Activated CD8-positive, alpha-beta memory T cell treated with anti-CD3 and anti-CD28 coated beads, Interleukin-2, amount 50 U/mL, for 4 hours (primary cell): ENCODE data around the gene CAMKMT.

Experiments
- DNase-seq: peaks from one replicate; pipeline ENCODE4 v3.0.0-alpha.2; 2020

The CAMKMT gene

DNA sequence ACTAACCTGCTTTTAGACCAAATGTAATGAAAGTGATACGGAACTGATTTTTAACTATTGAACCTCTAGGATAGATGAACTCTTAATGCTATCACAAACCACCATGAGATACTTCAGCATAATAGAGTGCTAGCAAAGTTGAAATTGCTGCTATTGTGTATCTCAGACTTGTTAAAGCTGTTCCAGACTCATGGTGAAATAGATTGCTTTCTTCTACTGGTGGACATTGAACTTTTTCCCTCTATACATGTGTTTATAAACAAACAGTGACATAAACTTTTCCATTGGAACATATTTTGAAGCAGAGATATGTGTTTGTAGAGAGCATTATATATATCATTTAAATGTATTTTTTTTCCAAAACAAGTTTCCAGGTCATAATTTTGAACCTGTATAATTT is 157.3 kb downstream of the CAMKMT start:
- DNase-seq: no peak

DNA sequence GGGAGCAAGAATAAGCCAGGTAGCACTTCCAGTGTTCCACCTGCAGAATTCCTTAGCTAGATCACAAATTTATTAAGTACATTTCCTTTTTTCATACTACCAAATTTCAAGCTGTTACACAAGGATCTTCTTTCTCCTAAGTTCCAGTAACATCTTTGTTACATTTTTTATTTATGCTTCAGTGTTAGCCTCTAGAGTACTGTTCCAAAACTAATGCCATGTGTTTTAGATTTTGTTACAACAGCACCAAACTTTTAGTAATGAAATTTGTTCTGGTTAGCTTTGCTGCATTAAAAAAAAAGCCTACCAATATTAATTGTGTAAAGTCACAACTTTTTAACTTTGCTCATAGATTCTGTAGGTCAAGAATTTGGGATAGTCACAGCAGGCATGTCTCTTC is 161.1 kb downstream of the CAMKMT start:
- DNase-seq: no peak

DNA sequence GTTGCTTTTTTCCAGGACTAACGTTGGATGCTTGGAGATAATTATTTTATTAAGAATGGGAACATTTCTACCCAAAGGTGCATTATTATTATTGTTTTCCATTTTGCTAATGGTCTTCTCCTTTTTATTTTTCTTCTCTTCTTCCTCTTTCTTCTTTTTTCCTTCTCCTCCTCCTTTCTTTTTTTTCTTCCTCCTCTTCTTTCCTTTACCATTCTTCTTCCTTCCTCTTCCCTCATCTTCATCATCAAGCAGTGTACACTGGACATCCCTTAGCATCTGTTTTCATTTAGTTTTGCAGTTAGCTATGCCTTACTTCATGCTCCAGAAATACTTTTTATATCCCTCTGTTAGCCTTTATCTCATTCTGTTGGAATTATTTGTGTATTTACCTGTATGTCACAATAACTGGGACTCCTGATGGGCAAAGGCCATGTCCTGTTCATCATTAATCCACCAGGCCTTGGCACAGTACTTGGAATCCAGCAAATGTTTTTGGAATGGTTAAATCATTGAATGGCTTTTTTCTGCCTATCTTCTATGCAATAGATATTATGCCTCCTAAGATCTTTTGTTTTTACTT is 162.7 kb downstream of the CAMKMT start:
- no peak for DNase-seq

DNA sequence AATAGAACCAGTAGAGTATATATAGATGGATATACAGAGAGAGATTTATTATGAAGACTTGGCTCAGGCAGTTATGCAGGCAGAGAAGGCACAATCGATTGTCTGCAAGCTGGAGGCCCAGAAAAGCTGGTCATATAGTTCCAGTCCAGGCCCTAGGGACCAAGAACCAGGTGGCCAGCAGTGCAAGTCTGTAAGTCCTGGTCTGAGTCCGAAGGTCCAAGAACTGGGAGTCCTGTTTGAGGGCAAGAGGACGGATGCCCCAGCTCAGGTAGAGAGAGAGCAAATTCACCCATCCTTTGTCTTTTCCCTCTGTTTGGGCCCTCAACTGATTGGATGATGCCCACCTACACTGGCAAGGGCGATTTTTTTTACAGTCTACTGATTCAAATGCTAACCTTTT is 164.6 kb downstream of the CAMKMT start:
- DNase-seq: no peak

DNA sequence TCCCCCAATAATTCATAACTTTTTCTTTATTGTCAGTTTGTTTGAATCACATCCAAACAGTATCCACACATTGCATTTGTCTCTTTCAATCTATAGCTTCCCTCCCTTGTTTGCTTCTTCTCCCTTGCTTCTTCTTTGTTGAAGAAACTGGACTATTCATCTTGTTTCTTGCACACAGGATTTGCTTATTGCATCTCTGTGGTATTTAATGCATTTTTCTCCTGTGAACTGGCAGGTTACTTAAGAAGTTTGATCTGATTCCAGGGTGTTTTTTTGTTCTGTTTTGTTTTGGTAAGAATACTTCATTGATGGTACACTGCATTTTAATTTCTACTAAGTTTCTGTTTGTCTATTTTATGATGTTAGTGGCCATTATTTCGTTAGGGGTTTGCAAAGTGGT is 166.8 kb downstream of the CAMKMT start:
- no peak for DNase-seq

DNA sequence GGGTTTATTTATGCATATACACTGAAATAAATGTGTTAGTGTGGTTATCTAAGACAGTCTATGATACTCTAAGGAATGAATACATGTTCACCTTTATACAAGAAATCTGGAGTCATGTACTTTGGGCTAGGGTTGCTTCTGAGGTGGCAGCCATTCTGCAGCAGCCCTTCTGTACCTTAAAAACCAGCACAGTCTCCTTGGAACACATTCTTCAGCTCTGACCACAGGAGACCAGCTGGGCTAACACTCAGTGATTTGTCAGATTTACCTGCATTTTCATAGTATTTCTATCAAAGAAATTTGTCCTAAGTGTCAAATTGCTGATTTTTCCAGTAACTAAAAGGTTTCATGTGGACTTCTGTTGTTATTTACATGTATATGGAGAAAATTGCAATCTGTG is 167.7 kb downstream of the CAMKMT start:
- DNase-seq: no peak

DNA sequence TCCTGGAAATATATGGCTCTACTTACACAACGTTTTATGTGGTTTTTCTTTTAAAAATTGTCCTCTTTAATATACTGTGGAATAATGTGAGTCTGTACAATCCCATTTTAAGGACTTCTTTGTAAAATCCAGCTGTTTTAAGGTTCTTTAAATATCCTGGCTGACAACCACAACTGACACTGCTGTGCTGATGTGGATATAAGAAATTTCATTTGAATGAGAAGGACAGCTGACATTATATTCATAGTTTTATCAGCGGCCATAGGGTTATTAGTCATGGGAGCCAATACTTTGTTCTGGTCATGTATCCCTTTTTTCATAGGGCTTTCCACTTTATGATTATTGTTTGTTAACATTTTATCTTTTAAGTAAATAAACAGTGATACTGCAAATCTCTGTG is 169.5 kb downstream of the CAMKMT start:
- no peak for DNase-seq

DNA sequence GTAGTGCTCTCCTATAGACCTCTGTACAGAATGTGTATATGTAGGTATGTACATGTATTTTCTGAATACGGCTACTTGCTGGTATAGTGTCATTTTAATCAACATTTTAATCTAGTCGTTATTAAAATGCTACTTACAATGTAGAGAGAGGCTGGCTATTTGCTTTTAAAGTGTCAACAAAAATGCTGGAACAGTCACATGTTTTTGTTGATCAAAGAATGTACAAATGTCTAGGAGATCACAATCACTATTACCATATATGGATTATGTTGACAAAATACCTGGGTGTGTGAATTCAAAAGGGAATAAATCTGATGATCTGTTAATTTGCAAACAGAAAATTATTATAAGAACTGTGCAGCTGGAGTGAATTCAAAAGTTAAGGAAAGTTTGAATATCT is 170.3 kb downstream of the CAMKMT start:
- DNase-seq: no peak

DNA sequence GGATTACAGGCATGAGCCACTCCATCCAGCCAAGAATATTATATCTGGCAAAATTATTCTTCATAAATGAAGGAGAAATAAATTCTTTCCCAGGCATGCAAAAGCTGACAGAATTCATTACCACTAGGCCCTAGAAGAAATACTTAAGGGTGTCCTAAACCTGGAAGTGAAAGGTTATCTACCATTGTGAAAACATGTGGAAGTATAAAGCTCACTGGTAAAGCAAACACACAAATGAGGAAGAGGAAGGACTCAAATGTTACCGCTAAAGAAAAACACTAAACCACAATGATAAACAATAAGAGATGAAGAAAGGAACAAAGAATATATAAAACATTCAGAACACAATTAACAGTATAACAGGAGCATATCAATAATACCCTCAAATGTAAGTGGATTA is 171.8 kb downstream of the CAMKMT start:
- no peak for DNase-seq

DNA sequence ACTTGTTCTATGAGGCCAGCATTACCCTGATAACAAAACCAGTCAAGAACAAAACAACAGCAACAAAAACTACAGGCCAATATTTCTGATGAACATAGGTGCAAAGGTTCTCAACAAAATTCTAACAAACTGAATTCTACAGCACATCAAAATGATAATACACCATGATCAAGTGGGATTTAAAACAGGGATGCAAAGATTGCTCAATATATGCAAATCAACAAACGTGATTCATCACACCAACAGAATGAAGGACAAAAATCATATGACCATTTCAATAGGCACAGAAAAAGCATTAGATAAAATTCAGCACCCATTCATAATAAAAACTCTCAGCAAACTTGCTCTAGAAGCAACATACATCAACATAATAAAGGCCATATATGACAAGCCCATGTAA is 173.6 kb downstream of the CAMKMT start:
- no peak for DNase-seq

DNA sequence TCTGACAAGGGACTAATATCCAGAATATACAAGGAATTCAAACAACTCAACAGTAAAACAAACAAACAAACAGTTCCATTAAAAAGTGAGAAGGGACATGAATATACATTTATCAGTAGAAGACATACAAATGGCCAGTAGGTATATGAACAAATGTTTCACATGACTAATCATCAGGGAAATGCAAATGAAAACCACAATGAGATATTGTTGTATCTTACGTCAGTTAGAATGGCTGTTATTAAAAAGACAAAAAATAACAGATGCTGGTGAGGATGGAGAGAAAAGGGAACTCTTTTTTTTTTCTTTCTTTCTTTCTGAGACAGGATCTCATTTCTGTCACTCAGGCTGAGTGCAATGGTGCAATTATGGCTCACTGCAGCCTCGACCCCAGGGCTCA is 175.5 kb downstream of the CAMKMT start:
- no peak for DNase-seq

DNA sequence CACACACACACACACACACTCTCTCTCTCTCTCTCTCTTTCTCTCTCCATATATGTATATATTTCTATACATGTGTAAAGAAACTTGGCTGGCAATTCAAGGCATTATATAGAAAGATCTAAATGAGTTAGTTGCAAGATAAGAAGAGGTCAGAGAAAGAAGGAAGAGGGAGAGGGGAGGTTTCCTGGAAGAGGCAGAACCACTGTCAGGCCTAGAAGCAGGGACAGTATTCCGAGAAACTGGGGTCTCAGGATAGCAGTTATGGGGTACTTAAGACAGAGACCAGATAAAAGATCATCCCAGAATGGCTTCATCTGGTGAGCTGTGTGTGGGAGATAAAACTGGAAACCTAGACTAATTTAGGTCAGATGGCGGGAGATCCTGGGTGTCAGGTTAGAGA is 180.8 kb downstream of the CAMKMT start:
- DNase-seq: no peak

DNA sequence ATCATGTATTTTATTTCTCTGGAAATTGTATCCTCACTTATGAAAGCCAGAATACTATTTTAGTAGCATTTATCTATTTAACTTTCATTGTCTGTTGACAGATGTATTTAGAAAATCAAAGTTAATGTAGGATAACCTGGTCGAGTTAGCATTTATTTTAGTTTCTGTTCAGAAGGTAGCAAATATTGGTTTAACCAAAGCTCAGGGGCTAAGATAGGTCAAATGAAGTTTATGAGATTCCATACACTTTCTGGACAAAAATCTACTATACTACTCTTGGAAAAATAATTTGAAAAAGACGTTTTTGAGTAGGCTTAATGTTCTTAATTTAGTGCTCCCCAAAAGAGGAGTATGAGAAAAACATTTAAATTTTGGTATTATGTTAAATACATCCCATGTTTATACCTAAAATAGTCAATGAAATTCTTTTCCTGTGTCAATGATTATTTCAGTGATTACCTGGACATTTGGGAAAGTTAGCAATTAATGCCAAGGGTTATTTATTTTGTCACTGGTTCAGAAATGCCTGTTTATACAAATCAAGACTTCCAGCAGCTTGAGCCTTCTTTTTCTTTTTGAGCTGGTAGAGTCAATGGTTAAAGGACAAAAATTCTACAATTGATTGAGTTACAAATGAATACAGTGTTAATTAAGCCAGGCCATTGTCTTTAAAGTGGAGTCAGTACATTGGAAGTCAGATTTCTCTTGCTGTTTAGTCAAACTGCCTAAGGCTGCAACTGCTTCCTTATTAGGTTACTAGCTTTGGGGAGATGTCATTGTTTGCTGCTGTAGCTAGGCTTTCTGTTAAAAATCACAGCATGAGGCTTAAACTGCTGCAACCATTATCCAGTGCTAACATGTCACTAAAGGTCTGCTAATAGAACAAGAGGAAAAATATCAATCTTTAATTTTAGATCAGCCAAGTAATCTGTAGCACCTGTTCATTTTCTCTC is 182.3 kb downstream of the CAMKMT start:
- DNase-seq: no peak

DNA sequence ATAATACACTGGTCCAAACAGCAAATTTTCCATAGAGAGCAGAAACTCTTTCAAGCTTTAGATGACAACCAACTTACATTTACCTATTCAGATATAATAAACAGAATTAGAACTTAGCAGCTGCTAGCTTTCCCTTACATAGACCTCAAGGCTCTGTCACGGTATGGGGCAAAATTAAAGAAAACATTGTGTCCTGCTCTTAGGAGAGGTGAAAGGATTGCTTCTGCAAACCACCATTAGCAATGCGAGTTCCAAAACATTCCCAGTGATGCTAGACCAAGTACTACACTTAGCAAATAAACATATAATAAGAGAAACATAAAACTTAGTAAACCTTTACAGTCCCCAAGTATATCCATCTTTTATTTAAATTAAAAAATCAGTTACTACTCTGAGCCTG is 183.3 kb downstream of the CAMKMT start:
- DNase-seq: no peak

DNA sequence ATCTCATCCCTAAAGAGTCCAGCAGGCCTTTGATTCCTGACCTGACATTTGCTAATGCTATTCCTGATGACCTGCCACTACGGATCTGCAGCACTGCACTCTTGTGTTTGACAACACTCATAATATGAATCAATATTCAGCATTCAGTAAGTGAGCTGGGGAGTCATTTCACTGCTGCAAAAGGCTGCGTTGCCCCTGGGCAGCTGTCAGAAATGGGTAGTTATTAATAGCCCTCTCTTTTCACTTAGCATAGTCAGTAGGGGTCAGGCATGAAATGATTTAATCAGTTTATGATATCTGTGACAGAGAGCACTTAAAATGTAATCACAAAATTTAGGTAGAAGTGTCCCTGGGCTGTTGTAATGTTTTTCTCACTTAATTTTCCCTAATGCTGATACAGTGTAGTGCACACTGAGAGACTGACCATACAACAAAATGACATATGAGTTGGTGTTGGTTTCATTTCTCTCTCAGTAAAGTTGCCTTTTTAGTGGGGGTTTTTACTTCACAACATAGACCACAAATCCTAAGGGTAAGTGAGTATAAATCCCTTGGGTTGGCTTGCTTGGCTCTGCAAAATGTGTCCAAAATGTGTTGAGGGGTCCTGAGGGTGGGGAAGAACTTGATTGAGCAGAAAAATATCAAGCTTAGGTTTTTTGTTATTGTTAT is 184.8 kb downstream of the CAMKMT start:
- no peak for DNase-seq

DNA sequence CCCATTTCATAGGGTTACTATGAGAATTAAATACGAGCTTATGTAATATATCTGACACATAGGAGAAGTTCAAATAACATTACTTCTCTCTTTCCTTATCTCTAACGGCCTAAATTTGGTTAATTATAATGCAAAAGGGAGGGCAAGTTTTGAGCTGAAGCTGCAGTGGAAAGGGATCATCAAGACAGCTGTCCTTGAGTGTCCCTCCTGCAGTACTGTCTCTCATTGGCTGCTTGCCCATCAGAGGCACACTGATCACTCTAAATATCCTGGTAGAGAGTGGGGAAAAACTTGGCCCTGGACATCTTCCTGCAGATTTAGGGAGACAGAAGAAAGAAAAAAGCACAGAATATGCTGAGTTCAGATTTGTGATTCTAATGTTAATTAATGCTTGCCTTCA is 186.0 kb downstream of the CAMKMT start:
- DNase-seq: no peak

DNA sequence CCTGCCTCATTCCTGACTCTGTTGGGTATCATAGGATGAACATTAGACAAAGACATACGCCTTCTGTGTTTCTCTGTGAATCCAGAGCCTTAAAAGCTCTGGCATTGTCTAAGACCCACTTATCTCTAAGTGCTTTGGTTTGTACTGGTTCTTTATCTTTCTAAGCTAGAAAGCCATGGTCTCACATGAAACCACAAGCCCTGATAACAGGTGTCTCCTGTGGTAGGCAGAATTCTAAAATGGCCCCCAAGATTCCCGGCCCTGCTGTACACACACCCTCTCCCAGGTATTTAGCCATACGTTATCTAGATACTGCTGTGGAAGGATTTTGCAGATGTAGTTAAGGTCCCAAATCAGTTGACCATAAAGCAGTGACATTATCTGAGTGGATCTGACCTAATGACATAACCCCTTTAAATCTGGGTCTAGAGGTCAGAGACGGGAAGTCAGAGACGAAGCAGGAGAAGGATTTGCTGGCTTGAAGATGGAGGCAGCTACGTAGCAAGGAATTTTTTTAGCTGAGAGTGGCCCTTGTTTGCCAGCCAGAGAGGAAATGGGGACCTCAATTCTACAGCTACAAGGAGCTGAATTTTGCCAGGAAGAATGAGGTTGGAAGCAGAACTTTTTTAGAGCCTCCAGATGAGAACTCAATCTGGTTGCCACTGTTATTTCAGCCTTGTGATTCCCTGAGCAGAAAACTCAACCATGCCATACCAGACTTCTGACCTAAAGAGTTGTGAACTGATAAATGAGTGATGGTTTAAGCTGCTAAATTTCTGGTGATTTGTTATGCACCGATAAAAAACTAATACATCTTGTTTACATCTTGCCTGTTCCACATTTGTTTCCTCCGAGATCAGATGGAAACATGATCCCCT is 186.7 kb downstream of the CAMKMT start:
- no peak for DNase-seq

DNA sequence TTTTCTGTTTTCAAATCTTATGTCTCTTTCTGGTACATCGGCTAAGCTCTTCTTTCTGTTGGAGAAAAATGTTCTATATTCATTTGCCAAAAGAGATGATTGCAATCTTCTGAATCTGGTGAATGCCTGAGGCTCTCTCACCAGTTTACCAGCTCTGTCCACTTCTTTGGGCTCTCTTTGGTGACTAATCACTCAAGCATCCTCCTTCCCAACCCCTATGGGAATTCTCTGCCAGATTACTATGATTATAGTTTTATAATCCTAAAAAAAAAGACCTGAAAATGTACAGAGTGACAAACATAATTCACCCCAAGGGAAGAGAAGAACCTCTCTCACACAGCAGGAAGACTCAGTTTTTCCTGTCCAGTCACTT is 187.3 kb downstream of the CAMKMT start:
- DNase-seq: no peak

DNA sequence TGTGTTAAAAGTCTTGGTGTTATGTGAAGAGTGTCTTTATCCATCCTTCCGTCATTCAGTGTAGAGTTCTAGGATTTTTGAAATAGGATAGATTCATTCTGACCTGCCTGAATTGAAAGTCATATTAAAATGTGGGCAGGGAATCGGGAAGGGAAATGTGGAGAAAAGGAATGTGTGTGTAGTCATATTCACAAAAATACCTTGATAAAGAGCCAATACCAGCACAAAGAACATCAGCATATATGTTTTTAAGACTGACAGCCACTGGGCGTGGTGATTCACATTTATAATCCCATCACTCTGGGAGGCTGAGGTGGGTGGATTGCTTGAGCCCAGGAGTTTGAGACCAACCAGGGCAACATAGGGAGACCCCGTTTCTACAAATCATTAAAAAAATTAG is 188.1 kb downstream of the CAMKMT start:
- no peak for DNase-seq

DNA sequence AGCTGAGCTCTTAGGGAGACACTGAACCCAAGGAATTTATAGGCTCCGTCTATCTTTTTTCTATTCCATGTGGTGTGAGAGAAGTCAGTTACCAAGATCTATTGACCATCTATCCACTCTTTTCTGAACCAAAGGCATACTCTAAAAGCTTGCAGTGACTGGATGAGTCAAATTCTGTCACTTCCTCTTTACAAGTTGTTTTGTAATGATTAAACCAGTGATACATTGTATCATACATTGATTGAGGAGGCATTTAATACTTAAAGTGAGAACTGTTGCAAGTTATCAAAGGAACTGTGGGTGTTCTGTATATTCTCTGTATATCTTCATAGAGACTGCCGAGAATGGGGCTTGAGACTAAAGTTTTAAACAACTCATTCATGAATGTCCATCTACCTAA is 188.8 kb downstream of the CAMKMT start:
- DNase-seq: no peak

DNA sequence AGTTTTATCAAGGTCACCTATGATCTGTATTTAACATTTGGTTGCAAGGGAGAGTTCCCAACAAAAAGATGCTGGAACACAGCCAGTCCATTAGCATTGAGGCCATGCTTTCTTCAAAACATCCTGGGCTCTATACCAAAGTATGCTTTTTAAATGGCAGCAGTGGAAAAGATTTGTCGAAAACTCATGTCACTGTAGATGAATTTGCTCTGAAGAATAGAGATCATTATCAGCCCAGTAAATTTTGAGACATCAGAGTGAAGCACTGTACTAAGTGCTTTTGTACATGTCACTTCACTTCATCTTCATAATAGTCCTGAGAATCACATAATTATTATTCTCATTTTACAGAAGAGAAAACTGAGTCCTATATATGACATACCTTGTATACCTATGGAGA is 189.8 kb downstream of the CAMKMT start:
- DNase-seq: no peak

DNA sequence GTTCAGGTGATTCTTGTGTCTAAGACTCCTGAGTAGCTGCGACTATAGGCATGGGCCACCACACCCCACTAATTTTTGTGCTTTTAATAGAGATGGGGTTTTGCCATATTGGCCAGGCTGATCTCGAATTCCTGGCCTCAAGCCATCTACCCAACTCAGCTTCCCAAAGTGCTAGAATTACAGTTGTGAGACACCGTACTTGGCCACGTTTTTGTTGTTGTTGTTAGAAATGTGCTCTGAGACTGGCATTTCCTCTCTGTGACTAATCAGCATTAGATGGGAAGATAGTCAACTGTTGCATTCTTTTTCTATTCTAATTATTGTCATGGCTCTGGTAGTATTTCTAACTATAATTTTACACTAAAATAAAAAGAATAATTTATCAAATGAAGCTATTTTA is 191.7 kb downstream of the CAMKMT start:
- no peak for DNase-seq

DNA sequence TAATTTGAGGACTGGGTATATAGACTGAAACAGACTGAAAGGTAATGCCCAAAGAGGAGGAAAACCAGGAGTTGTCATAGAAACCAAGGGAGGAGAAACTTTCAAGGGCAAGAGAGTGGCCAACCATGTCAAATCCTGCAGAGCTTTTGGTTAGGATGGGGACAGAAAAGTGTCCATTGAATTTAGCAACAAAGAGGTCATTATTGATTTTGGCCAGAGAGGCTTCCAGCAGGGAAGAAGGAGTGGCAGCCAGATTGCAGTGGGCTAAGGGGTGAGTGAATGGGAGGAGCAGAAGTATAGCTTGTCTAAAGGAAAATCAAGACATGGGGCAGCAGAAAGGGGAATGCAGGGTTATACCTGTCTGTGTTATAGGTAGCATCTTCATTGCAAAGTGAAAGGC is 194.0 kb downstream of the CAMKMT start:
- DNase-seq: no peak
